ENCODE data around the gene CCDC127. TPM values are rescaled to one million over a fixed set of nuclear protein-coding genes. Genes with fewer than 3 reads are reported as not detected.

The CCDC127 gene
- total RNA-seq, 2 experiments from 2014 or later, result 5.6 to 6.5 TPM

GRCh38 chr5:196350-196749, 21.6 kb downstream of the CCDC127 start:
- no peak overlapping the region for H3K4me3 Mint-ChIP-seq
- no peaks in the 10 kb centered on the region for H3K4me1 Mint-ChIP-seq
- no peak overlapping the region for H3K27ac Mint-ChIP-seq
- no peaks in the 10 kb centered on the region for H3K9me3 Mint-ChIP-seq
- no peak for DNase-seq
- CTCF ChIA-PET, result no interaction called here
- H3K27me3 Mint-ChIP-seq, result no peaks in the 10 kb centered on the region
- POLR2A ChIA-PET, result no interaction called here
- H3K36me3 Mint-ChIP-seq (ENCODE audit: low read depth), result no peaks in the 10 kb centered on the region

- Mint-ChIP-seq H3K36me3 (ENCODE audit: low read depth) (no peaks in the 10 kb centered on the region), H3K27ac (no peak overlapping the region), H3K4me3 (no peak overlapping the region), H3K4me1 (no peaks in the 10 kb centered on the region), H3K9me3 (no peaks in the 10 kb centered on the region), H3K27me3 (no peaks in the 10 kb centered on the region)
- no peak for DNase-seq
- POLR2A ChIA-PET, result no interaction called here
- CTCF ChIA-PET, result no interaction called here
Observed at GRCh38 chr5:195401-196160, 22.4 kb downstream of the CCDC127 start.

GRCh38 chr5:194603-195209, 23.2 kb downstream of the CCDC127 start:
- Mint-ChIP-seq H3K27me3 (no peaks in the 10 kb centered on the region), H3K36me3 (ENCODE audit: low read depth) (no peaks in the 10 kb centered on the region), H3K4me3 (no peak overlapping the region), H3K27ac (no peak overlapping the region), H3K4me1 (peaks cover 3% of the 10 kb centered on the region), H3K9me3 (no peaks in the 10 kb centered on the region)
- ChIA-PET CTCF (interaction anchor here (1.2 kb wide), 1 partner anchor 11 kb away, joined by 3 read pairs; no protein-coding TSS in a partner anchor), POLR2A (no interaction called here)
- DNase-seq, result no peak

GRCh38 chr5:194102-194501, 23.9 kb downstream of the CCDC127 start:
- H3K36me3 Mint-ChIP-seq (ENCODE audit: low read depth), result no peaks in the 10 kb centered on the region
- no peaks in the 10 kb centered on the region for H3K27me3 Mint-ChIP-seq
- ChIA-PET POLR2A (no interaction called here), CTCF (interaction anchor here (1.2 kb wide), 1 partner anchor 11 kb away, joined by 3 read pairs; no protein-coding TSS in a partner anchor)
- no peak overlapping the region for H3K27ac Mint-ChIP-seq
- no peak for DNase-seq
- H3K9me3 Mint-ChIP-seq, result no peaks in the 10 kb centered on the region
- H3K4me1 Mint-ChIP-seq, result peaks cover 3% of the 10 kb centered on the region
- no peak overlapping the region for H3K4me3 Mint-ChIP-seq

GRCh38 chr5:192970-193831, 24.8 kb downstream of the CCDC127 start:
- POLR2A ChIA-PET, result no interaction called here
- no peak for DNase-seq
- no peak overlapping the region for H3K27ac Mint-ChIP-seq
- H3K9me3 Mint-ChIP-seq, result no peaks in the 10 kb centered on the region
- H3K36me3 Mint-ChIP-seq (ENCODE audit: low read depth), result no peaks in the 10 kb centered on the region
- peaks cover 9% of the 10 kb centered on the region for H3K4me1 Mint-ChIP-seq
- H3K27me3 Mint-ChIP-seq, result no peaks in the 10 kb centered on the region
- H3K4me3 Mint-ChIP-seq, result no peak overlapping the region
- CTCF ChIA-PET, result no interaction called here

GRCh38 chr5:192691-192969, 25.3 kb downstream of the CCDC127 start:
- Mint-ChIP-seq H3K36me3 (ENCODE audit: low read depth) (no peaks in the 10 kb centered on the region), H3K4me1 (peaks cover 9% of the 10 kb centered on the region), H3K27ac (no peak overlapping the region), H3K9me3 (no peaks in the 10 kb centered on the region), H3K27me3 (no peaks in the 10 kb centered on the region), H3K4me3 (no peak overlapping the region)
- DNase-seq, result no peak
- ChIA-PET POLR2A (no interaction called here), CTCF (no interaction called here)

GRCh38 chr5:191949-192690, 25.8 kb downstream of the CCDC127 start:
- Mint-ChIP-seq H3K36me3 (ENCODE audit: low read depth) (no peaks in the 10 kb centered on the region), H3K27ac (no peak overlapping the region), H3K27me3 (no peaks in the 10 kb centered on the region), H3K4me3 (no peak overlapping the region), H3K4me1 (peaks cover 9% of the 10 kb centered on the region), H3K9me3 (no peaks in the 10 kb centered on the region)
- DNase-seq, result no peak
- POLR2A ChIA-PET, result interaction anchor here (1.7 kb wide), 1 partner anchor 27 kb away, joined by 7 read pairs; the partner anchor contains the start of genes CCDC127 and SDHA
- CTCF ChIA-PET, result interaction anchor here (1.2 kb wide), 1 partner anchor 27 kb away, joined by 4 read pairs; no protein-coding TSS in a partner anchor

GRCh38 chr5:191036-191948, 26.7 kb downstream of the CCDC127 start, which contains the start of gene LRRC14B:
Gene LRRC14B (plus strand): TSS chr5:191495. CDS start chr5:191539, 44 bp downstream.
- Mint-ChIP-seq H3K9me3 (no peaks in the 10 kb centered on the region), H3K4me3 (no peak within 1 kb of the TSS), H3K27ac (no peak within 1 kb of the TSS), H3K27me3 (no peaks in the 10 kb centered on the region), H3K36me3 (ENCODE audit: low read depth) (no peaks in the 10 kb centered on the region), H3K4me1 (peaks cover 9% of the 10 kb centered on the region)
- DNase-seq, result no peak
- CTCF ChIA-PET, result interaction anchor here (1.2 kb wide), 1 partner anchor 28 kb away, joined by 4 read pairs; no protein-coding TSS in a partner anchor
- POLR2A ChIA-PET, result interaction anchor here (1.6 to 1.7 kb wide), 2 partner anchors 27 to 80 kb away, joined by 4 to 7 read pairs; partner anchors contain the start of genes CCDC127, PDCD6 and SDHA

GRCh38 chr5:190366-191035, 27.5 kb downstream of the CCDC127 start:
- POLR2A ChIA-PET, result interaction anchor here (1.6 to 1.7 kb wide), 2 partner anchors 28 to 81 kb away, joined by 4 to 7 read pairs; partner anchors contain the start of genes CCDC127, PDCD6 and SDHA
- Mint-ChIP-seq H3K4me1 (peaks cover 9% of the 10 kb centered on the region), H3K36me3 (ENCODE audit: low read depth) (no peaks in the 10 kb centered on the region), H3K4me3 (no peak overlapping the region), H3K9me3 (no peaks in the 10 kb centered on the region), H3K27ac (no peak overlapping the region), H3K27me3 (no peaks in the 10 kb centered on the region)
- CTCF ChIA-PET, result interaction anchor here (1.2 kb wide), 1 partner anchor 29 kb away, joined by 4 read pairs; no protein-coding TSS in a partner anchor
- DNase-seq, result no peak

- no peaks in the 10 kb centered on the region for H3K9me3 Mint-ChIP-seq
- peaks cover 9% of the 10 kb centered on the region for H3K4me1 Mint-ChIP-seq
- no peak overlapping the region for H3K4me3 Mint-ChIP-seq
- H3K27ac Mint-ChIP-seq, result no peak overlapping the region
- no peak for DNase-seq
- no peaks in the 10 kb centered on the region for H3K27me3 Mint-ChIP-seq
- ChIA-PET CTCF (no interaction called here), POLR2A (interaction anchor here (1.6 kb wide), 1 partner anchor 81 kb away, joined by 4 read pairs; the partner anchor contains the start of gene PDCD6)
- no peaks in the 10 kb centered on the region for H3K36me3 Mint-ChIP-seq (ENCODE audit: low read depth)
Observed at GRCh38 chr5:189976-190365, 28.0 kb downstream of the CCDC127 start.

GRCh38 chr5:189486-189885, 28.5 kb downstream of the CCDC127 start:
- CTCF ChIA-PET, result interaction anchor here (1.5 kb wide), 1 partner anchor 242 kb away, joined by 6 read pairs; no protein-coding TSS in a partner anchor
- Mint-ChIP-seq H3K27ac (no peak overlapping the region), H3K4me1 (peaks cover 9% of the 10 kb centered on the region), H3K4me3 (no peak overlapping the region), H3K36me3 (ENCODE audit: low read depth) (no peaks in the 10 kb centered on the region), H3K27me3 (no peaks in the 10 kb centered on the region), H3K9me3 (no peaks in the 10 kb centered on the region)
- DNase-seq, result no peak
- POLR2A ChIA-PET, result interaction anchor here (1.5 kb wide), 1 partner anchor 29 kb away, joined by 11 read pairs; the partner anchor contains the start of genes CCDC127 and SDHA

Data from activated CD4-positive, alpha-beta memory T cell treated with anti-CD3 and anti-CD28 coated beads, Interleukin-2, amount 10 ng/mL, durations not matched to agents 7 days and 5 days (primary cell).